Cerebellar cortex (tissue), 1 donor: ENCODE data around the gene NTM.
"Not testable (repeated sequence)": the region's sequence is repeated elsewhere in the genome, so short reads cannot be mapped to it uniquely, and the experiment has no call there.

ENCODE experiments used
- DNase-seq: peaks from one replicate; pipeline ENCODE4 v3.0.0-alpha.2; 2015; ENCODE audit warnings: low spot score

NTM gene

DNA sequence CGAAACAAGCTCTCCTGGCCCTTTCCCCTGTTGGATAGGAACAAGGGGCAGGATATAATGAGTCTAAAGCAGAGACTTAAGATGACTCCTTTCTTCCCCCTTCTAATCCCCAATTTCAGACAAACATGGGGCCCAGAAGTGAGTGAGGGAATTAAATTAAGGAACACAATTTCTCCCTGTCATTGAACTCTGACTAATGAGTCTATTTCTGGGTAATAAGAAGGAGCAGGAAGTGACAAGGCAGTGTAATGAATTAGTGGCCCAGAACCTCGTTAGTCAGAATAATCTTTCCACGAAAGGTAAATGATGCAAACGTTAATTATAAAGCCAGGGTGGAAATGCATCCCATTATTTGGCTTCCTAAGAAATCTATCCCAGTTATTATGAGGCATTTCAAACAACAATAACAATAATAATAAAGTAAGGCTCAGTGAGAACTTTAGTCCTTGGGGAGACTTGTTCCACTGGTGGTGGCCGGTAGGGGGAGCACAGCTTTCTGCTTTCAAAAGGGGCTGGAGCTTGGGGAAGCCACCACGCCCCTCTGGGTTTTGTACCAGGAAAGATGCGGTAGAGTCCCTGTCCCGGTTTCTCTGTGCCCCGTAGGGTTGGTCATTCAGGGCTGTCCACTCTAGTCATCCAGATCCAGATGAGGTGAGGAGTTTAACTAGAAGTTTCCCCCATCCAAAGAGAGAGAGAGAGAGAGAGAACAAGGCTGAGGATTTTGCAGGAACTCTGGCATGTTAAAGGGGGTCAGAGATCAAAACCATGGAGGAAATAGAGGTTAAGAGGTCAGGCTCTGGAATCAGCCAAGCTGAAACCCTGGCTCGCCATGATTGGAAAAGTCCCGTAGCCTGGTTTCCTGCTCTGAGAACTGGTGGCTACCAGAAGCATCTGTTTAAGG is 298.3 kb downstream of the NTM start:
- peak; percentile 75 for DNase-seq

DNA sequence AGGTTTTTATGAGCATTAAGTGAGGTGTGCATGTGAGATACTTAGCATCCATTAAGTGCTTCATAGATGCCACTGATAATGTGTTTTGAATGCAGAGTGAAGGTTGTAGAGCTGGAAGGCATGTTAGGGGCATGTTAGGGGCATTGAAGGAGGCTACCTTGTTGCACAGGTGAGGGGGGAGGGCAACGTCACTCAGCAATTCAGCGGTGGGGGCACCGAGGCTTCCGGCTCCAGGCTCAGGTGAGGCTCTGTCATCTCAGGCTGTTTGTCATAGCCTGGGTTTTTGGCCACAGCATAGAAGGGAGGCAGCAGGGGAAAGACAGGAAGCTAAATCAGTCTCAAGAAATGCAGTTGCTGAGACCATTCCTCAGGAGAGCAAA is 299.0 kb downstream of the NTM start:
- DNase-seq: no peak

DNA sequence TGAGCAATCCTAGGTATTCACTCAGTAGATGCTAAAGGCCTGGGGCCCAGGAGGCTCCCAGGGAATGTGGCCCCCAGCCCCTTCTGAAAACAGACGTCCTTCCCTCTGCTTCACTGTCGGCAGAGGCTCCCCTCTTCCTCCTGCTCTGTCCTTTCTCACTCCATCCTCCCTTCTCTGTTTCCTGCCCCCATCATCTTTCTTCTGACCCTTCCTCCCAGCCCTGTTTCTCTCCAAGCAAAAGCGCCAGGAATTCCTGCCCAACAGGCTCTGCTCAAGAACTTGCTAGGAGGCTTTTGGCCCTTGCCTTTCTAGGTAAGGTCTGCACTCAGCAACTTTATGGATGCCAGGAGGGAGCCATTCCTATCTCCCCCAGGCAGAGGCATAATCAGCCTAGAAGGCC is 300.5 kb downstream of the NTM start:
- DNase-seq: no peak

DNA sequence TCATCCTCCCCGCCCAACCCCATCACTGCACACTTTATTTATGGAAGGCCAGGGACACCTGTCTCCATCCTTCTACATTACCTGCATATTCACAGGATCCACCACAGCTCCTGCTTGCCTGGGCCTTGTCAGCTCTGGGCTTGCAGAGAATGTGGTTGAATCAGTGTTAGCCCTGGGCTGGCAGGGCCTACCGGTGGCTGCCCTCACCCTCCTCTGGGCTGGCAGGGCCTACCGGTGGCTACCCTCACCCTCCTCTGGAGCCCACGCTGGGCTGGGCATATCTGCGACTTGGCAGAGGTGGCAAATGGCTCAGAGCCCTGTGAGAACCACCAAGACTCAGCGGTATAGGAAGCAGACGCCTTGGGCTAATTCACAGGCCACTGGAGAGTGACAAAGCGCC is 300.9 kb downstream of the NTM start:
- DNase-seq: no peak

DNA sequence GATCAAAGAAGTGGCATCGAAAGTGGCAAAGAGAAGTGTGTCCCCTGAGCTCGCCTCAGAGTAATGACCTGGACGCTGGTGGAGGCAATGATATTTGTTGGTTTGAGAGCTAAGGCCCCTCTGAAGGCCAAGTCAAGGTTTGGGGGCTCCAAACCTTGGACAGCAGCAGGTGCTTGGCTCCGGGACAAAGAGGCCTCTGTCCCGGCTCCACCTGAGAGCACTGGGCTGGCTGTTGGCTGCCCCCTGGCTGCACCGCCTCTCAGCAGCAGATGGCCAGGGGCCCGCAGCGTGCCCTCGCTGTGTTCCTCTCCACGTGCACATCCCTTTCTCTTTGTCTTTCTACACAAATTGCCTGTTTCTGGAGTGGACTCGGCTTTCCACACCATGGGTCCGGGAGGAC is 301.3 kb downstream of the NTM start:
- DNase-seq: no peak

DNA sequence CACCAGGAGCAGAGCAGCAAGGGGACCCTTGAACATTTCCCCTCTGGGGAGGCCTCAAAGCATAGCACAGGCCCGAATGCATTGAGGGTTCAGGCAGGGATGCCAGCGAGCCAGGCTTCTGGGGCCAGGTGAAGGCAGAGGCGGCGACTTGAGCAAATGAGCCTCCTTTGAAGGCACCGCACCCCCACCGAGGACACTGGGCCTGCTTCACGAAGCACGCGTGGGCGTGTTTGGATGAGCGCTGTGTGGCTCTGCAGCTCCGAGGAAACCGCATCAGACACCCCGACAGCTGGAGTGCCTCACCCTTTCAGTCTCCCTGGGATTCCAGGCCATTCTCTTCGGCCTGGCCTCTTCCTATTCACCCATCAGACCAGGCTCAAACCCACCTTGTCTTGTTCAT is 301.8 kb downstream of the NTM start:
- DNase-seq: no peak

DNA sequence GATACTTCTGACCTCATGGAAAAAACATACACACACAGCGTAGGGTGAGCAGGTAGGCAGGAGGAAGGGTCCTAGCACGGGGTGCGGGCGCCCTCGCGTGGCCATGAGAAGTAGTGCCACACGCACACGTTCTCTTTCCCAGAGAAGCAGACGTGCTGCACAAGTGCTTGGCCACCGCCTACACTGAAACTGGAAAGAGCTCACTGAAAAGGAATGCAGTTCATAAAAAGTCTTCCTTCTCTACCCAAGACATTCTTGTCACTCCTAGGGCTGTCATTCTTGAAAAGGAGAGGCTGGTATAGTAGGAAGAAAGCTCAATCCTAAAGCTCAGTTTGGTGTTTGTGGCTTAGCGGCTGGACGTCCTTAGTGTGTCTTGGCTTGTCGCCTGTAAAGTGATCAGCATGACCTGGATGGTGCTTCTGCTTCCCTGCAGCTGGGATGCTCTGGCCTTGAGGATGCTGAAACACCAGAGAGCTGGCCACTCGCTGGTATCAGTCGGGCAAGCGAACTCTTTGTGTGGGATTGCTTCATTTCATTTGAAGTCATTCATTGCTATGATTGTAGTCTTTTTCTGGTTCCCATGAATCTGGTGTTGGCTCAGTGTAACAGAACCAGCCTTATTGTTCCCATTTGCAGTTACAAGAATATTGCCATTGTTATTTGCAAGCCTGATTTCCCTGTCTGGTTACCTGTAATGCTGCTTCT is 303.8 kb downstream of the NTM start:
- peak; percentile 84 for DNase-seq

DNA sequence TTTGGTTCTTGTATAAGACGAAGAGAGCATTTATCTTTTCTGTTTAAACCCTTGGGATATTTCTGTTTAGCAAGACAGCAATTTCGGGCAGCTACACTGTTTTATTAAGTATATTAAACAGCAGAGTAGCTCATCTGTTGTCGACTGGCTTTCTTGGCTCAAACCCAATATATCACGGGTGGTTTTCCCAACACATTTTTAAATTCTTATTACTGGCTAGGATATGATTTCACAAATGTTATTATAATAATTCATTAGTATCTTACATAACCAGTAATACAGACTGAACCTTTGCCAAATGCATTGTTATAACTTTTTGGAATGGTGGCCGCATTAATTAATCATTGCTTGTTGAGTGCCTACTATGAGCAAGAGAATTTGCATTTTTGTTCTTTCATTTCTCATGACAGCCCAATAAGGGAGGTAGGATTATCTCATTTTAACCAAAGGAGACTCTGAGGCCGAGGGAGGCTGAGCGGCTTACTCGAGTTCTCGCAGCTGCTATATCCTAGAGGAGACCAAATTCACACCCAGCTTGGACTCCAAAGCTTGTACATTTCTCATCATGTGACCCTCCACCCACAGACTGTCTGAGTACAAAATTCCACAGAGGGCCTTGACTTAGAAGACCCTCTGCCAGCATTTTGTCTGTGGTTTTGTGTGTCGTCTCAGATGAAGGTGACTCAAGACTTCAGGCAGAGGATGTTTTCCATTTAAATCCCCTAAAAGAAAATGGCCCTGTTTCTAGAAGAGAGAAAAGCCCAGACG is 304.9 kb downstream of the NTM start:
- no peak for DNase-seq

DNA sequence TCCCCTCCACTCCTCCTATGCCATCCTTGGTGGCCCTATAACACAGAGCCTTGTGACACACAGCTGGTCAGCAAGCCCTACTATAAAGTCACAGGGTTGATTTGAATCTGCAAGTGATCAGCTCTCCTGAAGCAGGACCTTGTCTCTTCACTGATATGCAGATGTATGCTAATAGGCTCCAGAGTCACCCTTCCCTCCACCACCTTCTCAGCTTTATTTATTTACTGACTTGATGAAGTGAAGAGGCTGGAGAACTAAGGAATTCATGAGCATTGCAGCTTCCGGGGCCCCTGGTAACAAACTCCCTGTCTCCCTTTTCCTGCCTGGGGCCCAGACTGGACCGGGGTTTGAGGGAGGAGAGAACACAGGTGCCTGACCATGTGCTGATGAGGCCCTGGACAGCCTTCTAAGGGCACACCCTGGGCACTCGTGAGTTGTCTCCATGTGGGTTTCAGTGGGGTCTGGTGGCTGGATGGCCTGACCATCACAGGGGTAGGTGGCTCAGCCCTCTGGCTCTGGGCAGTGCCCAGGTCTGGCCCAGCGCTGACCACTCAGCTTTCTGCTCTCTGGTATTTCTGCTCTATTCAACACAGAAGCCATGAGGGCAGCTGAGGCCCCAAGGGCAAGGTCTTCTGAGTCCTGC is 307.5 kb downstream of the NTM start:
- DNase-seq: no peak

DNA sequence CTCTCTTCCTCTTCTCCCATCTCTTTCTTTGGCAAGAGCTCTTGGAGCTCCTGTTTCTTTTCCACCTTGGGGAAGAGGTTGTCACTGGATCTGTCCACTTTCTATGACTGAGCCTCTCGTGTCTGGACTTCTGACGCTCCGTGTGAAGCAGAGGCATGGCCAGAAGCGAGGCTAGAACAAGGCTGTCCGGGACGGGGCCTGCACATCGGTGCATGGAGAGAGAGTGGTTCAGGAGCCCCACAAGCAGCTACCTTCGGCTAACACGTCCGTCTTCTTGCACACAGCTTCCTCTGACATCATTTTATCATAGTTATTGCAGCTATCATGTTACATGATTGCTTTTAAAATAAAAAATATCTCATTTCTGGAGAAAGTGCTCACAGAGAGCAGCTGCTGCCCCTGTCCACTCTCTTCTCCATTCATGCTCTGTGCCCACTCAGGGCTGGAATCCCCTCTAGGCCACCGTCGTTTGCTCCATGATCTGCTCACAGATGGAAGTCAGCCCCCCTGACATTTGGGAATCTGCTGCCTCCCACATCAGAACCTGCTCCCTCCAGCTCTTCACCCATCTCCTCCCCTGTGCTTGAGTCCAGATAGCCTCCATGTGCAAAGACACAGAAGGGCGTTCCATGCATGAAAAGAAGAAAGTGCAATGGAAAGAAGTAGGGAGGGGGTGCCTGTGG is 308.4 kb downstream of the NTM start:
- DNase-seq: no peak

DNA sequence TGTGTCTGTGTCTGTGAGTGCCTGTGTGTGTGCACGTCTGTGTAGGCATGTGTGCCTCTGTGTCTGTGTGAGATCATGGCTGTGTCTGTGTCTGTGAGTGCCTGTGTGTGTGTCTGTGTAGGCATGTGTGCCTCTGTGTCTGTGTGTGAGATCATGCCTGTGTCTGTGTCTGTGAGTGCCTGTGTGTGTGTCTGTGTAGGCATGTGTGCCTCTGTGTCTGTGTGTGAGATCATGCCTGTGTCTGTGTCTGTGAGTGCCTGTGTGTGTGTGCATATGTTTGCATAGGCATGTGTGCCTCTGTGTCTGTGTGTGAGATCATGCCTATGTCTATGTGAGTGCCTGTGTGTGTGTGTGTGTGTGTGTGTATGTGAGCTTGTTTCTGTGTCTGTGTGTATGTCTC is 310.0 kb downstream of the NTM start:
- not testable (repeated sequence) for DNase-seq

DNA sequence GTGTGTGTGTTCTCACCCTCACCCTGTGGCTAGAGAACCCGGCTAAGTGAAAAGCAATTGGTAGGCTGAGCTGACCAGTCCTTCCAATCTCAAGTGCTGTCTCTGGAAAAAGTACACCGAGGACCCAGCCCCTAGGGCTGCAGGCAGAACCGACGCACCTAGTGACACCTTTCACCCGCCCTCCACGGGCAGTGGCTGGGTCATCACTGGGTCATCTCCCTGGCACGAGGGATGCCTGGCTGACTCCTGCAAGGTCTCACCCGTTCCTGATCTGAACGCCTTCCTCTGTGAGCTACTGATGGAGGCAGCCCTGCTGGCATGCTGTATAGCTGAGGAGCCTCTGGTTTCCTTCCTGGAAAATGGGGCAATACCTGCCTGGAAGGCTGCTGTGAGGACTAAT is 311.5 kb downstream of the NTM start:
- no peak for DNase-seq

DNA sequence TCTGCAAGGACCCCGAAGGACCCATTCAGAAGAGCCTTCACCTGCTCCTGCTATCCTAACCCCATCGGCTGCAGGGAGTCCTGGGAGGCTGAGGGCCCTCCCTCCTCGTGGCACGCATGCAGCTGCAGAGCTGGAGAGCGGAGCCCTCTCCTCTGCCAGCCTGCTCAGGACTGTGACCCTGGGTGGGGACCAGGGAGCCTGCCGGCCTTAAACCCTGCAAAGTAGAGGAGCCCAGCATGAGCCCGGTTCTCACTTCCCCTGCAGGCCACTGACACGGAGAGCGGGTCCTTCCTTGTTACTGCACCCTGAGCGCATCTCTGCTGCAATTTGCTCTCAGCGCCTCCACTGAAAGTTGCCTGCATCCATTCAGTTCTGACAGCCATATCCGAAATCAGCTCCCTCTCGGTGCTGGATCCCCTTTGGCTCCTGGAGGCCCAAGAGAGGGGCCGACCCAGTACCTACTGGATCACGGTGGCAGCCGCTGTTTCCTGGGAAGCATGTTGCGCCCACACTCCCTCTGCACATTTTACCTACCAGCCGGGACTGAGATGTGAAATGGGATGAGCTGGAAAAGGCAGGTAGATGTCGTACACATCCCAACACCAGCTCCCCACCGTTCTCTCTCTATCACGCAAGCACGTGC is 312.1 kb downstream of the NTM start:
- no peak for DNase-seq

DNA sequence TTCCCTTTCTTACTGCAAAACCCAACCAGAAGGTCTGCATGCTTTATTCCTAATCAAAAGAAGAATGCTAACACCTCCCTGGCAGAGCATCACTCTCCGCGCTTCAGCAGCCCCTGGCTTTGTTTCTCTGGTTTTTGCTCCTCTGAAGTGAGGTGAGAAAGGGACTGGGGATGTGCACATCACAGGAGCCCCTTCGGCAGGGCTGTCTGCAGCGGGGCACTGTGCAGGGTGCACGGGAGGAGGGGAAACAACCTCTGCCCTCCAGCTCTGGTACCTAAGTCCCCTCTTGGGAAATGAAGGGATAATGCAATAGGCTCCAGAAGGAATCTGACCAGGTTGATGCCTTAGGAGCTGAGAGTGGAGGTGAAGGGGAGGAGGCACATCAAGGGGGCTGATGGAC is 312.7 kb downstream of the NTM start:
- DNase-seq: no peak

DNA sequence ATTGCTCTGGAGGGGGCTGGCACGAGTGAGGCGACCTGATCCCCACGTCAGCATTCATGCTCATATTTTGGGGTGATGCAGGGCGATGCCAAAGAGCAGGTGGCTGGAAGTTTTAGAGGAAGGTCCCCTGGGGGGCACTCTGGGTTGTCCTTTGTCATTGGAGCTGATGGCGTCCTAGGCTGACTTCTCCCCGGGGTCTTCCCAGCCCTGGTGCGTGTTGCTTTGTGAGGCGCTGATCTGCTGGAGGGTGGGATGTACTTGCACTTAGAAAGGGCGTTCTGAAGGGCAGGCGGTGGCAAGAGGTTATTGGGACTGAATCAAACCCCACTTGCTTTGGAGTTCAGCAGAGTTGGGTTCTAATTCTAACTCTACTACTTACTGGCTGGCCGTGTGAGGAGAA is 313.3 kb downstream of the NTM start:
- DNase-seq: no peak

DNA sequence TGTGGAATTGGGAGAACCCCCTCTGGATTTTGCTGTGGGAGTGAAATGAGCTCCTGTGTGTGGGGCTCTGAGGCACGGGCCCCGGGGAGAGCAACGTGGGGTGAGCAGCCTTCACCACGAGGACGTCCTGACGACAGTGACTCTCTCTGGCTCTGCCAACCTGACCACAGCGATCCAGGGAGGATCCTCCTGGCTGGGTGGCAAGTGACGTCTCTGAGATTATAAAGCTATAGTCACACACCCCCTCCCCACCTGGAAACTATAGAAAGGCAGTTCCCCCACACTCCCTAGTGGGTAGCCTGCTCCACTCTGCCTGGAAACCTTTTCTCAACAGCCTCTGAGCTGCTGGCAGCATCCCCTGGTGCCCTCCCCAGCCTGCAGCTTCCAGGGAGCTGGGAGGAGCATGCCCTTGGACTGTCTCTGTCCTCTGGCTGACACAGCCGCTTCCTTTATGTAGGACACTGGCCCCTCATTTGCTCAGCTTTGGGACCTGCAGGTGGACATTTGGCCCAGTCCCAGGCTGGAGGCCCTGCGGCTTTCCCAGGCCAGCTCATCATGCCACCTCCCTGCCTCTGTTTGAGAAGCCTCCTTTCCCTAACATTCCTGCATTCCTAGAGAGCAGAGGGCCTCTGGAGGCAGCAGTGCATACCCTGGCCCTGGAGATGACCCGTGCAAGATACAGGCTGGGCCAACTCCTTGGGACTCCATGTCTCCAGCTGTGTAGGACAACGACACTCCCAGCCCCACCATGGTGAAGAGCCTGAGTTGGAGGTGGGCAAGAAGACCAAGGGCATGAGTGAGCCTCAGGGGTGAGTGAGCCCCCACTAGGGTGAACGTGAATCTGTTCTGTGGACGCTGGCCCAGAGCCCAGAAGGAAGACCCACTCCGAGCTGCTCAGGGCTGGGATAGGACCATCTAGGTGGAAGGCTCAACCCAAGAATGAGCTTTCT is 314.0 kb downstream of the NTM start:
- DNase-seq: no peak

DNA sequence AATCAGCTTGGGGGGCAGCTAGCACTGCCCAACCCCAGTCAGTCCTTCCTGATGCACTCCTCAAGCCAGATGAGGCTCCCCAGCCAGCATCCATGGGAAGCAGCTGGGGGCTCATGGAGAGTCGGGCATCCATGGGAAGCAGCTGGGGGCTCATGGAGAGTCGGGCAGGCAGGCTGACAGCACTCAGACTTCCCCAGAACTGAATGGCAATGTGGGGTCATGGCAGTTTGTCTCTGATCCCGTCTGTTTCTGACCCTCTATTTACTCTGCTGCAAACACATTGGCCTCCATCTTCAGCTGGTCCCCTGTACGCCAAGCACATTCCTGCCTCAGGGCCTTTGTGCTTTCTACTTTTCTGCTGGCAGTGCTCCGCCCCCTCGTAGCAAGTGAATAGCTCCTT is 314.8 kb downstream of the NTM start:
- DNase-seq: no peak

DNA sequence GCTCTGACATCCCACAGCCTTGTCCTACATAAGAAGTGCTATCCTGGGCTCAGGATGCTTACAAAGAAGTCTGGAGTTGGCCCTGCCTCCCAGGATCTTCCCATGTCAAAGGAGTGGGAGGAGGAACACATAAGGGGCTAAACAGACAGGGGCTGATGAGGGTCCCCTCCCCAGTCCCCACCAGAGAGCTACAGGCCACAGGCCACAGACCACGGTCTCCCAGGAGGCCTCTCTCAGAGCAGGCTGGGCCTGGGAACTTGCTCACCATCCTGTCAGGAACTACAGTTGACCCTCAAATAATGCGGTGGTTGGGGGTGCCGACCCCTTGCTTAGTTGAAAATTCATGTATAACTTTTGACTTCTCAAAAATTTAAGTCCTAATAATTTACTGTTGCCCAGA is 315.5 kb downstream of the NTM start:
- DNase-seq: no peak

DNA sequence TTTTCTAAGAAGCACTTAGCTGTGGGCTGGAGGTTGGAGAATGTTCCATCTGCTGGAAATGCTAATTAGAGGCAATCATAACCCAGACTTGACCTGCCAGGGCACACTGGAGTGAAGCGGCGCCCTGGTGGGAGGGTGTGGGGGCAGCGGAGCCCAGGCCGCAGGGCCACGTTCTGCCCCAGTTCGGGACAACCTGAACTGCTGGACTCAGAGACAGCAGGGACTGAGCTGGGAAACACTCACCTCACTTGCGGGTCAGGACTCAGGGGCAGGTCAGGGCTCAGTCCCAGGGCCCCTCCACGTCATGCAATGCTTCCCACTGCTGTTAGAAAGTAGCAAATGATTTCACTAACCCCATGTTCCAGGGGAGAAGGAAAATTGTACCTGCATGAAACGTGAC is 316.4 kb downstream of the NTM start:
- no peak for DNase-seq
